K562 (cell line): ENCODE measurements around the gene GDF15. TPM values are rescaled to one million over a fixed set of nuclear protein-coding genes. Genes with fewer than 3 reads are reported as not detected.

ENCODE experiments used
- ATF7 ChIP-seq: fragments of 450-650 bp; IDR thresholded peaks from 2 replicates; pipeline ENCODE4 v1.7.1; 2014; ENCODE audit warnings: mild to moderate bottlenecking, moderate library complexity
- BRCA1 ChIP-seq, 2 experiments: fragments of 450-650 bp in 1 of 2; sonication (generic) in 1 of 2; formaldehyde crosslinking in 1 of 2; IDR thresholded peaks; 2 replicates each; pipeline versions ENCODE4 v1.5.0 to v1.6.1; 2017 to 2020; ENCODE audit warnings: mild to moderate bottlenecking in 1 of 2, missing genetic modification reagents in 1 of 2
- ELF2 ChIP-seq: fragments of 250-450 bp; sonication (Bioruptor Pico); IDR thresholded peaks from 2 replicates; pipeline ENCODE4 v1.5.0; 2021; ENCODE audit warnings: mild to moderate bottlenecking
- FIP1L1 ChIP-seq: fragments of 200-400 bp; formaldehyde crosslinking; IDR thresholded peaks from 2 replicates; pipeline ENCODE4 v1.6.1; 2018; ENCODE audit warnings: mild to moderate bottlenecking, low read depth, low read length; ENCODE audit not compliant: poor library complexity, severe bottlenecking
- FOS ChIP-seq: IDR thresholded peaks from 3 replicates; pipeline ENCODE4 v1.6.1; 2011; ENCODE audit not compliant: insufficient read length; ENCODE audit errors: extremely low read depth
- HES1 ChIP-seq: fragments of 450-650 bp; IDR thresholded peaks from 2 replicates; pipeline ENCODE4 v1.6.1; 2016; ENCODE audit warnings: low read depth, mild to moderate bottlenecking, moderate library complexity
- HMGXB4 ChIP-seq: sonication (generic); formaldehyde crosslinking; IDR thresholded peaks from 2 replicates; pipeline ENCODE4 v1.8.1; 2023; ENCODE audit warnings: mild to moderate bottlenecking, missing genetic modification reagents
- HOXB6 ChIP-seq: fragments of 250-450 bp; sonication (Bioruptor Pico); IDR thresholded peaks from 2 replicates; pipeline ENCODE4 v1.5.1; 2022; ENCODE audit warnings: mild to moderate bottlenecking, borderline replicate concordance
- KDM4B ChIP-seq, 2 experiments: fragments of 450-650 bp in 1 of 2; sonication (generic) in 1 of 2; IDR thresholded peaks; 2 replicates each; pipeline ENCODE4 v1.6.1; 2016 to 2017; ENCODE audit warnings: borderline replicate concordance in 2 of 2, antibody characterized with exemption in 1 of 2, low read depth in 1 of 2, mild to moderate bottlenecking in 1 of 2
- MYBL2 ChIP-seq, 2 experiments: fragments of 450-650 bp in 1 of 2; sonication (generic) in 1 of 2; formaldehyde crosslinking in 1 of 2; IDR thresholded peaks; 2 replicates each; pipeline versions ENCODE4 v1.6.1 to v1.8.1; 2017 to 2022; ENCODE audit warnings: borderline replicate concordance in 1 of 2, inconsistent platforms in 1 of 2, low read depth in 1 of 2, mild to moderate bottlenecking in 1 of 2, missing genetic modification reagents in 1 of 2, moderate library complexity in 1 of 2
- NFXL1 ChIP-seq: fragments of 450-650 bp; formaldehyde crosslinking; IDR thresholded peaks from 2 replicates; pipeline ENCODE4 v1.4.0; 2021; ENCODE audit warnings: mild to moderate bottlenecking
- NFYB ChIP-seq: IDR thresholded peaks from 2 replicates; pipeline ENCODE4 v1.6.1; 2011; ENCODE audit warnings: mild to moderate bottlenecking, moderate library complexity; ENCODE audit not compliant: insufficient read length; ENCODE audit errors: extremely low read depth
- NR0B1 ChIP-seq: fragments of 450-650 bp; IDR thresholded peaks from one replicate; pipeline ENCODE4 v1.6.1; 2018; ENCODE audit warnings: mild to moderate bottlenecking, moderate library complexity; ENCODE audit not compliant: partially characterized antibody
- NR3C1 ChIP-seq: sonication (generic); formaldehyde crosslinking; IDR thresholded peaks from 2 replicates; pipeline ENCODE4 v1.8.1; 2022; ENCODE audit warnings: missing genetic modification reagents
- RBM14 ChIP-seq: fragments of 200-400 bp; formaldehyde crosslinking; IDR thresholded peaks from 2 replicates; pipeline ENCODE4 v1.6.1; 2018; ENCODE audit warnings: low read depth, mild to moderate bottlenecking, low read length, moderate library complexity, borderline replicate concordance; ENCODE audit not compliant: insufficient read depth
- RCOR1 ChIP-seq, 2 experiments: IDR thresholded peaks; 2 replicates each; pipeline ENCODE4 v1.6.1; 2012; ENCODE audit warnings: low read depth in 2 of 2, low read length in 2 of 2, borderline replicate concordance in 1 of 2, improper control_type of control experiment in 1 of 2
- RHOXF2B ChIP-seq: fragments of 250-450 bp; sonication (Bioruptor Pico); conservative IDR thresholded peaks from 2 replicates; pipeline ENCODE4 v1.5.1; 2021
- SMAD2 ChIP-seq: fragments of 150-350 bp; IDR thresholded peaks from 2 replicates; pipeline ENCODE4 v1.6.1; 2014; ENCODE audit warnings: low read depth, mild to moderate bottlenecking, low read length
- SMAD3 ChIP-seq: fragments of 450-650 bp; formaldehyde crosslinking; conservative IDR thresholded peaks from 2 replicates; pipeline ENCODE4 v1.4.0; 2020; ENCODE audit warnings: mild to moderate bottlenecking
- SMARCA5 ChIP-seq: fragments of 450-650 bp; IDR thresholded peaks from 2 replicates; pipeline ENCODE4 v1.6.1; 2016
- SOX6 ChIP-seq: fragments of 450-650 bp; IDR thresholded peaks from 2 replicates; pipeline ENCODE4 v1.6.1; 2014; ENCODE audit warnings: mild to moderate bottlenecking
- SRF ChIP-seq, 2 experiments: fragments of 250-450, 450-650 bp in 1 of 2; sonication (Bioruptor Pico) in 1 of 2; sonication (generic) in 1 of 2; formaldehyde crosslinking; IDR thresholded peaks; 2 replicates each; pipeline versions ENCODE4 v1.5.0 to v1.5.1; 2020 to 2022; ENCODE audit warnings: mild to moderate bottlenecking in 1 of 2, missing genetic modification reagents in 1 of 2
- TRIM24 ChIP-seq, 2 experiments: fragments of 450-650 bp; IDR thresholded peaks; 2 replicates each; pipeline ENCODE4 v1.6.1; 2016
- ZFP36 ChIP-seq: fragments of 150-350 bp; IDR thresholded peaks from 2 replicates; pipeline ENCODE4 v1.6.1; 2018; ENCODE audit warnings: low read length, low read depth; ENCODE audit not compliant: partially characterized antibody
- ZNF24 ChIP-seq: fragments of 450-650 bp; IDR thresholded peaks from 2 replicates; pipeline ENCODE4 v1.6.1; 2016
- ZNF263 ChIP-seq: sonication (generic); formaldehyde crosslinking; IDR thresholded peaks from 2 replicates; pipeline ENCODE4 v1.8.0; 2022; ENCODE audit warnings: mild to moderate bottlenecking, missing genetic modification reagents, borderline replicate concordance
- polyA plus RNA-seq, 8 experiments: library from polyadenylated mRNA; depleted of rRNA in 4 of 8; stranded (reverse) in 5 of 8; unstranded in 3 of 8; fragments of >200 nt; fragmentation: Nextera tagmentation in 2 of 8; fragmentation: Illumina TruSeq in 1 of 8; extraction: Ambion mirVana in 2 of 8; extraction: Trizol in 1 of 8; gene quantifications; 2 replicates each; pipeline versions ENCODE4 v1.2.1 to v1.2.3, GENCODE V29; 2011 to 2014; ENCODE audit warnings: inconsistent platforms in 1 of 8, missing spikeins in 1 of 8
- total RNA-seq, 7 experiments: library from RNA; depleted of rRNA in 6 of 7; stranded (reverse); fragments of >200 nt in 6 of 7; fragmentation: Illumina TruSeq in 2 of 7; extraction: Trizol in 2 of 7; gene quantifications; 2 replicates each; pipeline versions ENCODE4 v1.2.1 to v1.2.3, GENCODE V29; 2011 to 2021; ENCODE audit warnings: low replicate concordance in 1 of 7

Gene GDF15
- total and polyA plus RNA-seq, 9 of the 15 experiments (the other 6 are each of a cell fraction or from before 2014, with no cell fraction given): 2.3 to 82.4 (median 12.5) TPM

DNA sequence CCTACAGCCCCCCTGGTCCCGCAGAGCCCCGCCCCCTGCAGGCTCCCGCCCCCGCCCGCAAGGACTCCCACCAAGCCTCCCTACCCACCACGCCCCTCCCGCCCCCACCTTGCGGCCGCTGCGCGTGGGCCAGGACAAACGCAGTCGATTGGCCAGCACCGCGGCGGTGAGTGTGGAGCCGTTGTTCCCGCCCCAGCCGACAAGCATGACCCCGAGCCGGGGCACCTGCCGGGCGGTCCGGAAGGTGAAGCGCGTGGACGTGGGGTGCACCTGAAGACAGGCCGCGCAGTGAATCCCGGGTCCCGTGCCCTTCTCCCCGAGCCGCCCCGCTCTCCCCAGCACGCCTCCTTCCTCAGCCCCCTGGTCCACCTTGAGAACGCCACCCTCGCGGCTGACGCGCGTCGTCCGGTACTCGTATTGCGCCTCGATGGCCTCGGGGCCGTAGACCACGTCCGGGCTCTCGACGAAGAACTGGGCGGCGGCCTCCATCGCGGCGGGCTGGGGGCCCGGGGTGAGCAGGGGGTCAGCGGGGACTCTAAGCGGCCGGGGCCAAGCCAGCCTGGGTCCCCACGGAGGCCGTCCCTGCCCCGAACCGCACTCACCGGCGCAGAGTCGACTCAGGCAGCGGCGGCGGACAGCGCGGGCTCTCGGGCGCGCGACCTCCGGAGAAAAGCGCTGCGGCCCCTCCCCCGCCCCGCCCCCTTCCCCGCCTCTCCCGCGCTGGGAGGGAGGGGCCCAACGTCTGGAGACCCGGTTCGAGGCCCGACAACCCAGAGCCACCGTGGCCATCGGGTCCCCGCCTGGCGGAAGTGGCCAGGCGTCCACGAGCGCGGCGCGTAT is 51.8 kb downstream of the GDF15 start, which contains the start of gene ISYNA1 (continued):
- TF ChIP-seq RHOXF2B (CRISPR knock-in tag): no peak
- no peak for TF ChIP-seq HOXB6 (CRISPR knock-in tag)
- TF ChIP-seq NFYB: peak; percentile 31
- no peak for TF ChIP-seq FOS
- no peak for TF ChIP-seq ZNF24
- TF ChIP-seq SOX6: no peak
- no peak for TF ChIP-seq SRF (CRISPR knock-in tag; IDR thresholded peaks at IDR 0.05)
- no peak for TF ChIP-seq RCOR1 (IDR thresholded peaks at IDR 0.05; ENCODE audit: borderline replicate concordance in 1 of 2, low read depth in 2 of 2, low read length in 2 of 2)
- TF ChIP-seq ZFP36: no peak
- TF ChIP-seq SMAD2: no peak
- no peak for TF ChIP-seq ATF7
- no peak for TF ChIP-seq SMAD3 (CRISPR knock-in tag)
- TF ChIP-seq NR0B1: no peak
- no peak for TF ChIP-seq MYBL2 (IDR thresholded peaks at IDR 0.05; ENCODE audit: low read depth)
- 0 out of 2 replicates have a peak, but pooled peaks have one; percentile 53 for TF ChIP-seq MYBL2 (CRISPR knock-in tag; IDR thresholded peaks at IDR 0.05; ENCODE audit: borderline replicate concordance)
- TF ChIP-seq NFXL1 (CRISPR knock-in tag): no peak
- no peak for TF ChIP-seq BRCA1 (IDR thresholded peaks at IDR 0.05)
- no peak for TF ChIP-seq BRCA1 (CRISPR knock-in tag; IDR thresholded peaks at IDR 0.05)
- TF ChIP-seq SMARCA5: no peak
- TF ChIP-seq ZNF263 (CRISPR knock-in tag): no peak; the same call in 1 of the 2 replicates
- TF ChIP-seq KDM4B (IDR thresholded peaks at IDR 0.05; ENCODE audit: borderline replicate concordance in 2 of 2, low read depth in 1 of 2): no peak
- TF ChIP-seq NR3C1 (CRISPR knock-in tag): no peak; the same call in 1 of the 2 replicates
- TF ChIP-seq HMGXB4: peak; percentile 53; the same call in 1 of the 2 replicates
- TF ChIP-seq RBM14: no peak
- TF ChIP-seq HES1: no peak
- TF ChIP-seq FIP1L1: peak; percentile 49
- TF ChIP-seq TRIM24 (IDR thresholded peaks at IDR 0.05): no peak
- no peak for TF ChIP-seq ELF2 (CRISPR knock-in tag)
